NCI-H510A (cell line): ENCODE data around the gene MYLK4.

Experiments
- DNase-seq: peaks from one replicate; lab custom pipeline; 2025; lab: John Stamatoyannopoulos, UW

MYLK4 gene

GRCh38 chr6:2750832-2751231 is at the start of gene MYLK4:
MYLK4 (minus strand) TSS chr6:2750922; CDS start chr6:2749294, 1,628 bp downstream.
- no peak for DNase-seq

- no peak for DNase-seq
These were observed 49.3 kb upstream of the MYLK4 start for GRCh38 chr6:2799936-2800527.

GRCh38 chr6:2798586-2799134 is 47.9 kb upstream of the MYLK4 start:
- DNase-seq: no peak

- no peak for DNase-seq
These were observed 46.9 kb upstream of the MYLK4 start for GRCh38 chr6:2797564-2798031.

DNA sequence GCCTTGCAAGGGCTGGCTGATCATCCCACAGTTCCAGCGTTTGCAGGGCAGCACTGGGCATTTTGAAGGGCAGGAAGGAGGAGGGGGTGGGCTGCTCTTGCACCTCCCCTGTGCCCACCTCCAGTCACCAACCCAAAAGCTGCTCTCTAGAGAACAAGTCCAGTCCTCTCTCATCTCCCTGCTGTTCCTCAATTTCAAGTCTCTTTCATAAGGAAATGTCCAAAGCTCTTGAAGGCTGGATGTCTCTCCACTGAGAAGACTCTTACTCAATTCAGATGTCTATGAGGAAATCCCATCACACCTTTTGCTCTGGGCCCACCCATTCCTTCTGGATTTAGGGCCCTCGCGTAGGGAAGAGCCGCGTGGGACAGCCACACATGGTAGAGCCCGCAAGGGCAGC is 46.1 kb upstream of the MYLK4 start:
- no peak for DNase-seq

DNA sequence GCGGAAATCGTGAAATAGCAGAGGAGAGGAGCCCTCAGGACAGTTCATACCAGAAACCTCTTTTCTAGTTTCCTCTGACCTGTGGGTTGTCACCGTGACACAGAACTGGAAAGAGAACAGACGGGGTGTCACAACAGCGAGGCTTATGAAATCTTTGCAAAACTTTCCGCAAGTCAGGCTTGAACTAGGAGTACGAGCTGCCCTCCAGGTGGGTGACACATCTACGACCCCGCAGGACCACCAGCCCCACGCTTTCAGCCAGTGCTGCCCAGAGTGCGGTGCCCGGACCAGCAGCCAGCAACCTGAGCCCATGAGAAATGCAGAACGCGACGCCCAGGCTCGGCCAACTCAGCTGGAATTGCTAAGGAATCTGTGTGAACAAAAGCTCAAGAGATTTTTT is 45.2 kb upstream of the MYLK4 start:
- DNase-seq: no peak

- no peak for DNase-seq
These were observed 44.4 kb upstream of the MYLK4 start for GRCh38 chr6:2795162-2795561.

DNA sequence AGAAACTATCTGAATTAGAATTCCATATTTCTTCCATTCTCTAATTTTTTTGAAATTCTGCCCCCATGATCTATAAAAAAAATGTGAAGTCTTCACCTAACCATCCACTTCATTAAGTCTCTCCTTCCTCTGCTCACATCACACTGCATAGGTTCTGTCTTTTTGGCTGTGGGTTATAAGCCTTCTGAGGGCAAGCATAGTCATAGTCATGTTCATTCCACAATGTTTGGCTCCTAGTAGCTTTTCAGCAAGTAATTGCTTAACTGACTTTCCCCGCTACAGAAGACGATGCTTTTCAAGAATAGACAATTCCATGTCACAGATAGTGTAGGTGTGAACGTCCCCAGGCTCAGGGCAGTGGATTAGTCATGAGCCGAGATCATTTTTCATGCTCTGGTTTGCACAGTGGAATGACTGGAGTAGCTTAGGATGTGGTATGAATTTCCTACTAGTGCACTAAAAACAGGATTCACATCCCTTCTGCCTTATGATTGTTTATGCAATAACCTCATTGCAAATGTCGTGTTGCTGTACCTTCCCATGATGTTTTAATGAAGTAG is 43.5 kb upstream of the MYLK4 start:
- no peak for DNase-seq

GRCh38 chr6:2793534-2794151 is 42.9 kb upstream of the MYLK4 start:
- DNase-seq: no peak

GRCh38 chr6:2792330-2793110 is 41.8 kb upstream of the MYLK4 start:
- no peak for DNase-seq

DNA sequence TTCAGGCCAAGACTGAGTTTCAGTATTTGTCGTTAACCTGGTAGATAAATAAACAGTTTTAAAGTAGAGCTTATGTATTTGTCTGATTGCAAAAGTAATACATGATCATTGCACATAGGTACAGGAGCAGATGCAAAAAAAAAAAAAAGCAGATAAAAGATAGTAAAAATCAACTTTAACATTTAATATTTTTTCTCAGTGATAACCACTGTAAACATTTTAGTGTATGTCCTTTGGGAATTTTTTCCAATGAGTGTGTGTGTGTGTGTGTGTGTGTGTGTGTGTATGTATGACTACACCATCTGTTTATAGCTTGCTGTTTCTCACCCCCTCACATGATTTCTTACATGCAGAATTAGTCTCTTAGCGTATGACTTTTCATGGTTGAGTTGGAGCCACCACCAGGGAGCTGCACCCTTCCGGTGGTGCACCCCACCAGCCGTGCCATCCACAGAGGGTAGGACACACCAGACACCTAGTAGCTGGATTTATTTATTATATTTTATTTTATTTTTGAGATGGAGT is 40.8 kb upstream of the MYLK4 start:
- no peak for DNase-seq

GRCh38 chr6:2790588-2791449 is 40.1 kb upstream of the MYLK4 start:
- peak; percentile 38 for DNase-seq

DNA sequence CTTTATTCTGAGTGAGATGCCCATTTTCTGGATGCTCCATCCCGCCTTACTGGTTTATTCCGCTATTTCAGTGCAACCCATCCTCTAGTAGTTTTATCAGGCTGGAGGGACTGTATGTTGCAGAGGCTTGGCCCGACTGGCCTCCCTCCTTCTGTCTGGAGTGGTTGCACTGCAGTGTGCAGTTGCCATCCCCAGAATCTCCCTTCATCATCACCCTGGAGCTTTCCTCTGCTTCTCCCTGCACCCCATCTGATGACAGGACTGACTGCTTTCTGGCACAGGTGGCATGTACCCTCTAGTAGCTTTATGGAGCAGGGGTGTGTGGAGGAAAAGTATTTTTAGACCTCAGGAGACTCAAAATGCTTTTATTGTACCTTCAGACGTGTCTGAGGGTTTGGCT is 35.5 kb upstream of the MYLK4 start:
- DNase-seq: no peak

DNA sequence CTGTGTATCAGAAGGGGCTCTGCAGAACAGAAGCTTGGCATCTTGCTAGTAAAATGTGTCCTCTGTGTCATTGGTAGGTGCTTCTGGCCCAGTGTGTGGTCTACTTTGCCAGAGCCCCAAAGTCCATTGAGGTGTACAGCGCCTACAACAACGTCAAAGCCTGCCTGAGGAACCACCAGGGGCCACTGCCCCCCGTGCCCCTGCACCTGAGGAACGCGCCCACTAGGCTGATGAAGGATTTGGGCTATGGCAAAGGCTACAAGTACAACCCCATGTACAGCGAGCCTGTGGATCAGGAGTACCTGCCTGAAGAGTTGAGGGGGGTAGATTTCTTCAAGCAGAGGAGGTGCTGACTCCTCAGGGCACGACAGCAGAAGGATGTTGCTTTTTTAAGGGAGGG is 34.2 kb upstream of the MYLK4 start:
- no peak for DNase-seq

DNA sequence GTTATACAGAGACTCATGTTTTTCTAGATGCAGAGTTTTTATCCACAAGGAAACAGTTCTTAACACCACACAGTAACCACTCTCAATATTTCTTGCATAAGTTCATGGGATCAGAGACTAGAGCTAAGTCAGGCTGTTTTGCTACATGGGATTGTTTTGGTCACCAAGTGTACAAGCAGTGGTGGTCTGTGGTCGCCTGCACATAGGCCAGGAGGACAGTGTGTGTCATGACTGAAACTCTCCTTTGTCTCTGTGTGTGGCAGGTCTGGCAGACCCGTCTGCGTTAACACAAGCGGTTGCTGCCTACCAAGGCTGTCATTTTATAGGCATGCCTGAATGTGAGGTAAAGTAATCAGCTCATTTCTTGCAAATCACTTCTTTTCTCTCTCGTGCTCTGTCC is 33.3 kb upstream of the MYLK4 start:
- DNase-seq: no peak

- DNase-seq: no peak
These were observed 32.7 kb upstream of the MYLK4 start for GRCh38 chr6:2783188-2783963.

- DNase-seq: no peak
These were observed 32.1 kb upstream of the MYLK4 start for GRCh38 chr6:2782825-2783187.

GRCh38 chr6:2782356-2782708 is 31.6 kb upstream of the MYLK4 start:
- no peak for DNase-seq

DNA sequence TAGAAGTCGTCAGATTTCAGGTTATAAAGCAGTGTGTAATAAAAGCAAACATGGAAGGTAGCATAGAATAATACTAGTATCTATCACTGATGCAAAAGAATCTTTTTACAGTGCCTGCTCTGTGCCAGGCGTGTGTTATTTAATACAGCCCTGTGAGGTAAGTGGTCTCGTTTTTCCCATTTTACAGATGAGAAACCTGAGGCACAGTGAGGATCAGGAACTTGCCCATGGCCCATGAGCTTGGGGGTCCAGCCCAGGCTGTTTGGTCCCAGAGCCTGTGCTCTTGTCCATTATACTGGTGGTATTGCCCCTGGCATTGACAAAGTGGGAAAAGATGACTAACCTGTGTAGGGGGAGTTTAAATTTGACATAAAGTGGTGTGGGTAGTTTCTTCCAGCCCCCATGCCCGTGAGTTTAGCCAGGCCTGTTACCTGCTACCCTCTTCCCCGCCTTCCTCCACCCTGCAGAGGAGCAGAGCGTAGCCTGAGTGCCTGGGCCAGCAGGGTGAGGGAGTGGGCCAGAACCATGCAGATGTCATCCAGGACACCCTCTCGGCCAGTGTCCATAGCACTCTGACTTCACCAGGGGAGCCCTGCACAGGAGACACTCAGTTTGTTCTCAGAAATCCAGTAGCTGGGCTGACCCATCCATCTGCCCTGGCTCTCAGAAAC is 31.1 kb upstream of the MYLK4 start:
- no peak for DNase-seq

GRCh38 chr6:2780102-2780737 is 29.5 kb upstream of the MYLK4 start:
- DNase-seq: no peak
